HEK293 (cell line): ENCODE measurements around the gene ZBTB4.
A peak's percentile ranks its signal among the peaks of the same experiment; 100 is the strongest.

Experiments used
- EGR2 ChIP-seq: fragments of 450-650 bp; formaldehyde crosslinking; IDR thresholded peaks from 2 replicates; pipeline ENCODE4 v1.5.1; 2016; ENCODE audit warnings: low read depth, missing biosample characterization, missing genetic modification characterization
- HOXD13 ChIP-seq: sonication (generic); formaldehyde crosslinking; IDR thresholded peaks from 2 replicates; pipeline ENCODE4 v1.8.0; 2022; ENCODE audit warnings: missing genetic modification reagents, borderline replicate concordance
- OVOL3 ChIP-seq: fragments of 450-650 bp; formaldehyde crosslinking; IDR thresholded peaks from 2 replicates; pipeline ENCODE4 v1.5.1; 2016; ENCODE audit warnings: missing biosample characterization, missing genetic modification characterization
- SP3 ChIP-seq: fragments of 450-650 bp; formaldehyde crosslinking; IDR thresholded peaks from 2 replicates; pipeline ENCODE4 v1.5.1; 2016; ENCODE audit warnings: missing biosample characterization, missing genetic modification characterization
- ZBTB21 ChIP-seq: fragments of 450-650 bp; formaldehyde crosslinking; IDR thresholded peaks from 2 replicates; pipeline ENCODE4 v1.5.1; 2017; ENCODE audit warnings: missing biosample characterization, missing genetic modification characterization
- ZBTB48 ChIP-seq: fragments of 450-650 bp; formaldehyde crosslinking; IDR thresholded peaks from 2 replicates; pipeline ENCODE4 v1.5.1; 2016; ENCODE audit warnings: missing biosample characterization, missing genetic modification characterization
- ZBTB8A ChIP-seq: fragments of 450-650 bp; formaldehyde crosslinking; IDR thresholded peaks from 2 replicates; pipeline ENCODE4 v1.5.1; 2016; ENCODE audit warnings: missing biosample characterization, missing genetic modification characterization
- ZFP3 ChIP-seq: fragments of 450-650 bp; formaldehyde crosslinking; IDR thresholded peaks from 2 replicates; pipeline ENCODE4 v1.5.1; 2016; ENCODE audit warnings: low read depth, missing biosample characterization, missing genetic modification characterization
- ZNF133 ChIP-seq: fragments of 450-650 bp; formaldehyde crosslinking; IDR thresholded peaks from 2 replicates; pipeline ENCODE4 v1.5.1; 2016; ENCODE audit warnings: missing biosample characterization, missing genetic modification characterization
- ZNF23 ChIP-seq: fragments of 450-650 bp; formaldehyde crosslinking; IDR thresholded peaks from 2 replicates; pipeline ENCODE4 v1.5.1; 2016; ENCODE audit warnings: missing biosample characterization, missing genetic modification characterization, borderline replicate concordance
- ZNF555 ChIP-seq: fragments of 450-650 bp; formaldehyde crosslinking; conservative IDR thresholded peaks from 2 replicates; pipeline ENCODE4 v1.5.1; 2017; ENCODE audit warnings: missing biosample characterization, mild to moderate bottlenecking, missing genetic modification characterization, inconsistent platforms
- ZNF571 ChIP-seq: fragments of 450-650 bp; formaldehyde crosslinking; IDR thresholded peaks from 2 replicates; pipeline ENCODE4 v1.5.0; 2017; ENCODE audit warnings: missing biosample characterization, missing genetic modification characterization
- ZNF670 ChIP-seq: fragments of 450-650 bp; formaldehyde crosslinking; IDR thresholded peaks from 2 replicates; pipeline ENCODE4 v1.5.1; 2016; ENCODE audit warnings: missing biosample characterization, missing genetic modification characterization, low read depth
- ZNF777 ChIP-seq: fragments of 450-650 bp; formaldehyde crosslinking; IDR thresholded peaks from 2 replicates; pipeline ENCODE4 v1.5.1; 2017; ENCODE audit warnings: missing biosample characterization, missing genetic modification characterization, borderline replicate concordance
- ZNF830 ChIP-seq: fragments of 450-650 bp; IDR thresholded peaks from 2 replicates; pipeline ENCODE4 v1.5.0; 2018; ENCODE audit warnings: missing biosample characterization, missing genetic modification characterization, low read depth, mild to moderate bottlenecking, moderate library complexity
- TF ChIP-seq, protein P1 (sequence below): fragments of 450-650 bp; formaldehyde crosslinking; optimal IDR thresholded peaks from 2 replicates; pipeline ENCODE3; 2016; ENCODE audit warnings: missing biosample characterization, mild to moderate bottlenecking, missing genetic modification characterization
- TF ChIP-seq, protein P2 (sequence below): fragments of 450-650 bp; formaldehyde crosslinking; IDR thresholded peaks from 2 replicates; pipeline ENCODE4 v1.5.1; 2016; ENCODE audit warnings: missing biosample characterization, missing genetic modification characterization, borderline replicate concordance
- TF ChIP-seq, protein P3 (sequence below): fragments of 450-650 bp; formaldehyde crosslinking; IDR thresholded peaks from 2 replicates; pipeline ENCODE4 v1.5.1; 2016; ENCODE audit warnings: missing biosample characterization, missing genetic modification characterization
- TF ChIP-seq, protein P4 (sequence below): fragments of 450-650 bp; formaldehyde crosslinking; IDR thresholded peaks from 2 replicates; pipeline ENCODE4 v1.5.1; 2016; ENCODE audit warnings: missing biosample characterization, missing genetic modification characterization, borderline replicate concordance
- TF ChIP-seq, protein P5 (sequence below): fragments of 450-650 bp; formaldehyde crosslinking; IDR thresholded peaks from 2 replicates; pipeline ENCODE4 v1.5.1; 2017; ENCODE audit warnings: missing biosample characterization, missing genetic modification characterization
- TF ChIP-seq, protein P6 (sequence below): fragments of 450-650 bp; formaldehyde crosslinking; IDR thresholded peaks from 2 replicates; pipeline ENCODE4 v1.5.1; 2017; ENCODE audit warnings: missing biosample characterization, missing genetic modification characterization

The ZBTB4 gene

DNA sequence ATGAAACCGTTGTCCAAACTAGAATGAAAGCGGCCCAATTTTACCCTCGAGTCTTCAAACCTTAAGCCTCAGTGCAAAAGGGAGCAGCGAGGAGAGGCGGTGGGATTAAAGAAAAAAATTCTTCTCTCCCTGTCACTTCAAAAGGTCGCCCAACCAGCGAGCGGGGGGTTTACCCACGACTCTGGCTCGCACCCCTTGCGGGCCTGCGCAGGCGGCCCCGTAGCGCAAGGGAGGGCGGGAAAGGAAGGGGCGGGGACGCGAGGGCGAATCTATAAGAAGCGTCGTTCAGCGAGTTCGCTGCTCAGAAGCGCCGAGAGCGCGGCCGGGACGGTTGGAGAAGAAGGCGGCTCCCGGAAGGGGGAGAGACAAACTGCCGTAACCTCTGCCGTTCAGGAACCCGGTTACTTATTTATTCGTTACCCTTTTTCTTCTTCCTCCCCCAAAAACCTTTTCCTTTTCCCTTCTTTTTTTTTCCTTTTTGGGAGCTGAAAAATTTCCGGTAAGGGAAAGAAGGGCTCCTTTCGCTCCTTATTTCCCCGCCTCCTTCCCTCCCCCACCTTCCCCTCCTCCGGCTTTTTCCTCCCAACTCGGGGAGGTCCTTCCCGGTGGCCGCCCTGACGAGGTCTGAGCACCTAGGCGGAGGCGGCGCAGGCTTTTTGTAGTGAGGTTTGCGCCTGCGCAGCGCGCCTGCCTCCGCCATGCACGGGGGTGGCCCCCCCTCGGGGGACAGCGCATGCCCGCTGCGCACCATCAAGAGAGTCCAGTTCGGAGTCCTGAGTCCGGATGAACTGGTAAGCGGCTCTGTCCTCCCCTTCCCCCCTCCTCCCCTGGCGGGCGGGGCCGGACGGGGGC is 4.9 kb upstream of the ZBTB4 start, which contains the start of gene POLR2A (continued):
- TF ChIP-seq ZNF670 (tag by site-specific recombination) (no peak), ZNF777 (tag by site-specific recombination) (peak; percentile 60; the same call in 1 of the 2 replicates), ZNF555 (no peak), EGR2 (peak; percentile 58; the same call in 1 of the 2 replicates), ZNF571 (tag by site-specific recombination) (no peak), OVOL3 (tag by site-specific recombination) (peak; percentile 90), ZFP3 (no peak), ZBTB21 (peak; percentile 78; the same call in 1 of the 2 replicates), ZBTB48 (peak; percentile 52; the same call in 1 of the 2 replicates), ZNF23 (no peak), ZBTB8A (tag by site-specific recombination) (peak; percentile 64), SP3 (tag by site-specific recombination) (peak; percentile 94), ZNF133 (tag by site-specific recombination) (no peak), HOXD13 (CRISPR knock-in tag) (no peak), ZNF830 (tag by site-specific recombination) (no peak)
- TF ChIP-seq, protein P1, sequence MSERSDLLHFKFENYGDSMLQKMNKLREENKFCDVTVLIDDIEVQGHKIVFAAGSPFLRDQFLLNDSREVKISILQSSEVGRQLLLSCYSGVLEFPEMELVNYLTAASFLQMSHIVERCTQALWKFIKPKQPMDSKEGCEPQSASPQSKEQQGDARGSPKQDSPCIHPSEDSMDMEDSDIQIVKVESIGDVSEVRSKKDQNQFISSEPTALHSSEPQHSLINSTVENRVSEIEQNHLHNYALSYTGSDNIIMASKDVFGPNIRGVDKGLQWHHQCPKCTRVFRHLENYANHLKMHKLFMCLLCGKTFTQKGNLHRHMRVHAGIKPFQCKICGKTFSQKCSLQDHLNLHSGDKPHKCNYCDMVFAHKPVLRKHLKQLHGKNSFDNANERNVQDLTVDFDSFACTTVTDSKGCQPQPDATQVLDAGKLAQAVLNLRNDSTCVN (tag by site-specific recombination) = peak; percentile 96
- TF ChIP-seq, protein P2, sequence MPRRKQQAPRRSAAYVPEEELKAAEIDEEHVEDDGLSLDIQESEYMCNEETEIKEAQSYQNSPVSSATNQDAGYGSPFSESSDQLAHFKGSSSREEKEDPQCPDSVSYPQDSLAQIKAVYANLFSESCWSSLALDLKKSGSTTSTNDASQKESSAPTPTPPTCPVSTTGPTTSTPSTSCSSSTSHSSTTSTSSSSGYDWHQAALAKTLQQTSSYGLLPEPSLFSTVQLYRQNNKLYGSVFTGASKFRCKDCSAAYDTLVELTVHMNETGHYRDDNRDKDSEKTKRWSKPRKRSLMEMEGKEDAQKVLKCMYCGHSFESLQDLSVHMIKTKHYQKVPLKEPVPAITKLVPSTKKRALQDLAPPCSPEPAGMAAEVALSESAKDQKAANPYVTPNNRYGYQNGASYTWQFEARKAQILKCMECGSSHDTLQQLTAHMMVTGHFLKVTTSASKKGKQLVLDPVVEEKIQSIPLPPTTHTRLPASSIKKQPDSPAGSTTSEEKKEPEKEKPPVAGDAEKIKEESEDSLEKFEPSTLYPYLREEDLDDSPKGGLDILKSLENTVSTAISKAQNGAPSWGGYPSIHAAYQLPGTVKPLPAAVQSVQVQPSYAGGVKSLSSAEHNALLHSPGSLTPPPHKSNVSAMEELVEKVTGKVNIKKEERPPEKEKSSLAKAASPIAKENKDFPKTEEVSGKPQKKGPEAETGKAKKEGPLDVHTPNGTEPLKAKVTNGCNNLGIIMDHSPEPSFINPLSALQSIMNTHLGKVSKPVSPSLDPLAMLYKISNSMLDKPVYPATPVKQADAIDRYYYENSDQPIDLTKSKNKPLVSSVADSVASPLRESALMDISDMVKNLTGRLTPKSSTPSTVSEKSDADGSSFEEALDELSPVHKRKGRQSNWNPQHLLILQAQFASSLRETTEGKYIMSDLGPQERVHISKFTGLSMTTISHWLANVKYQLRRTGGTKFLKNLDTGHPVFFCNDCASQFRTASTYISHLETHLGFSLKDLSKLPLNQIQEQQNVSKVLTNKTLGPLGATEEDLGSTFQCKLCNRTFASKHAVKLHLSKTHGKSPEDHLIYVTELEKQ (tag by site-specific recombination) = peak; percentile 70; the same call in 1 of the 2 replicates
- TF ChIP-seq, protein P3, sequence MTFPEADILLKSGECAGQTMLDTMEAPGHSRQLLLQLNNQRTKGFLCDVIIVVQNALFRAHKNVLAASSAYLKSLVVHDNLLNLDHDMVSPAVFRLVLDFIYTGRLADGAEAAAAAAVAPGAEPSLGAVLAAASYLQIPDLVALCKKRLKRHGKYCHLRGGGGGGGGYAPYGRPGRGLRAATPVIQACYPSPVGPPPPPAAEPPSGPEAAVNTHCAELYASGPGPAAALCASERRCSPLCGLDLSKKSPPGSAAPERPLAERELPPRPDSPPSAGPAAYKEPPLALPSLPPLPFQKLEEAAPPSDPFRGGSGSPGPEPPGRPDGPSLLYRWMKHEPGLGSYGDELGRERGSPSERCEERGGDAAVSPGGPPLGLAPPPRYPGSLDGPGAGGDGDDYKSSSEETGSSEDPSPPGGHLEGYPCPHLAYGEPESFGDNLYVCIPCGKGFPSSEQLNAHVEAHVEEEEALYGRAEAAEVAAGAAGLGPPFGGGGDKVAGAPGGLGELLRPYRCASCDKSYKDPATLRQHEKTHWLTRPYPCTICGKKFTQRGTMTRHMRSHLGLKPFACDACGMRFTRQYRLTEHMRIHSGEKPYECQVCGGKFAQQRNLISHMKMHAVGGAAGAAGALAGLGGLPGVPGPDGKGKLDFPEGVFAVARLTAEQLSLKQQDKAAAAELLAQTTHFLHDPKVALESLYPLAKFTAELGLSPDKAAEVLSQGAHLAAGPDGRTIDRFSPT (tag by site-specific recombination) = 0 out of 2 replicates have a peak, but pooled peaks have one; percentile 50
- TF ChIP-seq, protein P4, sequence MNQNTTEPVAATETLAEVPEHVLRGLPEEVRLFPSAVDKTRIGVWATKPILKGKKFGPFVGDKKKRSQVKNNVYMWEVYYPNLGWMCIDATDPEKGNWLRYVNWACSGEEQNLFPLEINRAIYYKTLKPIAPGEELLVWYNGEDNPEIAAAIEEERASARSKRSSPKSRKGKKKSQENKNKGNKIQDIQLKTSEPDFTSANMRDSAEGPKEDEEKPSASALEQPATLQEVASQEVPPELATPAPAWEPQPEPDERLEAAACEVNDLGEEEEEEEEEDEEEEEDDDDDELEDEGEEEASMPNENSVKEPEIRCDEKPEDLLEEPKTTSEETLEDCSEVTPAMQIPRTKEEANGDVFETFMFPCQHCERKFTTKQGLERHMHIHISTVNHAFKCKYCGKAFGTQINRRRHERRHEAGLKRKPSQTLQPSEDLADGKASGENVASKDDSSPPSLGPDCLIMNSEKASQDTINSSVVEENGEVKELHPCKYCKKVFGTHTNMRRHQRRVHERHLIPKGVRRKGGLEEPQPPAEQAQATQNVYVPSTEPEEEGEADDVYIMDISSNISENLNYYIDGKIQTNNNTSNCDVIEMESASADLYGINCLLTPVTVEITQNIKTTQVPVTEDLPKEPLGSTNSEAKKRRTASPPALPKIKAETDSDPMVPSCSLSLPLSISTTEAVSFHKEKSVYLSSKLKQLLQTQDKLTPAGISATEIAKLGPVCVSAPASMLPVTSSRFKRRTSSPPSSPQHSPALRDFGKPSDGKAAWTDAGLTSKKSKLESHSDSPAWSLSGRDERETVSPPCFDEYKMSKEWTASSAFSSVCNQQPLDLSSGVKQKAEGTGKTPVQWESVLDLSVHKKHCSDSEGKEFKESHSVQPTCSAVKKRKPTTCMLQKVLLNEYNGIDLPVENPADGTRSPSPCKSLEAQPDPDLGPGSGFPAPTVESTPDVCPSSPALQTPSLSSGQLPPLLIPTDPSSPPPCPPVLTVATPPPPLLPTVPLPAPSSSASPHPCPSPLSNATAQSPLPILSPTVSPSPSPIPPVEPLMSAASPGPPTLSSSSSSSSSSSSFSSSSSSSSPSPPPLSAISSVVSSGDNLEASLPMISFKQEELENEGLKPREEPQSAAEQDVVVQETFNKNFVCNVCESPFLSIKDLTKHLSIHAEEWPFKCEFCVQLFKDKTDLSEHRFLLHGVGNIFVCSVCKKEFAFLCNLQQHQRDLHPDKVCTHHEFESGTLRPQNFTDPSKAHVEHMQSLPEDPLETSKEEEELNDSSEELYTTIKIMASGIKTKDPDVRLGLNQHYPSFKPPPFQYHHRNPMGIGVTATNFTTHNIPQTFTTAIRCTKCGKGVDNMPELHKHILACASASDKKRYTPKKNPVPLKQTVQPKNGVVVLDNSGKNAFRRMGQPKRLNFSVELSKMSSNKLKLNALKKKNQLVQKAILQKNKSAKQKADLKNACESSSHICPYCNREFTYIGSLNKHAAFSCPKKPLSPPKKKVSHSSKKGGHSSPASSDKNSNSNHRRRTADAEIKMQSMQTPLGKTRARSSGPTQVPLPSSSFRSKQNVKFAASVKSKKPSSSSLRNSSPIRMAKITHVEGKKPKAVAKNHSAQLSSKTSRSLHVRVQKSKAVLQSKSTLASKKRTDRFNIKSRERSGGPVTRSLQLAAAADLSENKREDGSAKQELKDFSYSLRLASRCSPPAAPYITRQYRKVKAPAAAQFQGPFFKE (tag by site-specific recombination) = peak; percentile 87; the same call in 1 of the 2 replicates
- TF ChIP-seq, protein P5, sequence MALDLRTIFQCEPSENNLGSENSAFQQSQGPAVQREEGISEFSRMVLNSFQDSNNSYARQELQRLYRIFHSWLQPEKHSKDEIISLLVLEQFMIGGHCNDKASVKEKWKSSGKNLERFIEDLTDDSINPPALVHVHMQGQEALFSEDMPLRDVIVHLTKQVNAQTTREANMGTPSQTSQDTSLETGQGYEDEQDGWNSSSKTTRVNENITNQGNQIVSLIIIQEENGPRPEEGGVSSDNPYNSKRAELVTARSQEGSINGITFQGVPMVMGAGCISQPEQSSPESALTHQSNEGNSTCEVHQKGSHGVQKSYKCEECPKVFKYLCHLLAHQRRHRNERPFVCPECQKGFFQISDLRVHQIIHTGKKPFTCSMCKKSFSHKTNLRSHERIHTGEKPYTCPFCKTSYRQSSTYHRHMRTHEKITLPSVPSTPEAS (tag by site-specific recombination) = peak; percentile 75; the same call in 1 of the 2 replicates
- TF ChIP-seq, protein P6, sequence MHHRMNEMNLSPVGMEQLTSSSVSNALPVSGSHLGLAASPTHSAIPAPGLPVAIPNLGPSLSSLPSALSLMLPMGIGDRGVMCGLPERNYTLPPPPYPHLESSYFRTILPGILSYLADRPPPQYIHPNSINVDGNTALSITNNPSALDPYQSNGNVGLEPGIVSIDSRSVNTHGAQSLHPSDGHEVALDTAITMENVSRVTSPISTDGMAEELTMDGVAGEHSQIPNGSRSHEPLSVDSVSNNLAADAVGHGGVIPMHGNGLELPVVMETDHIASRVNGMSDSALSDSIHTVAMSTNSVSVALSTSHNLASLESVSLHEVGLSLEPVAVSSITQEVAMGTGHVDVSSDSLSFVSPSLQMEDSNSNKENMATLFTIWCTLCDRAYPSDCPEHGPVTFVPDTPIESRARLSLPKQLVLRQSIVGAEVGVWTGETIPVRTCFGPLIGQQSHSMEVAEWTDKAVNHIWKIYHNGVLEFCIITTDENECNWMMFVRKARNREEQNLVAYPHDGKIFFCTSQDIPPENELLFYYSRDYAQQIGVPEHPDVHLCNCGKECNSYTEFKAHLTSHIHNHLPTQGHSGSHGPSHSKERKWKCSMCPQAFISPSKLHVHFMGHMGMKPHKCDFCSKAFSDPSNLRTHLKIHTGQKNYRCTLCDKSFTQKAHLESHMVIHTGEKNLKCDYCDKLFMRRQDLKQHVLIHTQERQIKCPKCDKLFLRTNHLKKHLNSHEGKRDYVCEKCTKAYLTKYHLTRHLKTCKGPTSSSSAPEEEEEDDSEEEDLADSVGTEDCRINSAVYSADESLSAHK = peak; percentile 64; the same call in 1 of the 2 replicates
